HG02970 (cell line): ENCODE results near the gene PTPRU.
"Not testable (repeated sequence)": the region's sequence is repeated elsewhere in the genome, so short reads cannot be mapped to it uniquely, and the experiment has no call there.

Experiments
- ATAC-seq: cut with Tn5 transposase; IDR thresholded peaks from one replicate; pipeline ENCODE4 v1.9.1; 2021; ENCODE audit warnings: mild to moderate bottlenecking, moderate library complexity, moderate number of reproducible peaks; ENCODE audit not compliant: unreplicated experiment, low FRiP score

The PTPRU gene

DNA sequence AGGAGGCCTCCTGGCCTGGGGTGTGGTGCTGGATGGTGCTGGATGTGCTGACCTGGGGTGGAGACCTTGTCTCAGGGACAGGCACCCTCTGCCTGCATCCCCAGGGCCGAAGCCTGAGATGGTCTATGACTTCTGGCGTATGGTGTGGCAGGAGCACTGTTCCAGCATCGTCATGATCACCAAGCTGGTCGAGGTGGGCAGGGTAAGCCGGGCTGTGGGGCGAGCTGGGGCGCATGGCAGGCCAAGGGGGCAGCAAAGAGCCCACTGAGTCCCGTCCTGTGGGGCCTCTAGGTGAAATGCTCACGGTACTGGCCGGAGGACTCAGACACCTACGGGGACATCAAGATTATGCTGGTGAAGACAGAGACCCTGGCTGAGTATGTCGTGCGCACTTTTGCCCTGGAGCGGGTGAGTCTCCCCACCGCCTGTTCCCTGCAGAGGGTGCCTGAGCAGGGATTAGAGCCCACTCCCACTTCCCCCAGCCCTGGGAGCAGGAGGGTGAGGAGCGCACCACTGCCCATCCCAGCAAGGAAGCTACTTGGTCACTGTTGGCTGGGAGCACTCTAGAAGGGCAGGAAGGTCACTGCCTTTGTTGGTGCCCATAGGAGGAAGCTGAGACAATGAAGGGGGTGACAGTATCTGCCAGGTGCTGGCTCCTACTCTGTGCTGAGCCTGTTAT is 75.2 kb downstream of the PTPRU start:
- ATAC-seq: no peak

DNA sequence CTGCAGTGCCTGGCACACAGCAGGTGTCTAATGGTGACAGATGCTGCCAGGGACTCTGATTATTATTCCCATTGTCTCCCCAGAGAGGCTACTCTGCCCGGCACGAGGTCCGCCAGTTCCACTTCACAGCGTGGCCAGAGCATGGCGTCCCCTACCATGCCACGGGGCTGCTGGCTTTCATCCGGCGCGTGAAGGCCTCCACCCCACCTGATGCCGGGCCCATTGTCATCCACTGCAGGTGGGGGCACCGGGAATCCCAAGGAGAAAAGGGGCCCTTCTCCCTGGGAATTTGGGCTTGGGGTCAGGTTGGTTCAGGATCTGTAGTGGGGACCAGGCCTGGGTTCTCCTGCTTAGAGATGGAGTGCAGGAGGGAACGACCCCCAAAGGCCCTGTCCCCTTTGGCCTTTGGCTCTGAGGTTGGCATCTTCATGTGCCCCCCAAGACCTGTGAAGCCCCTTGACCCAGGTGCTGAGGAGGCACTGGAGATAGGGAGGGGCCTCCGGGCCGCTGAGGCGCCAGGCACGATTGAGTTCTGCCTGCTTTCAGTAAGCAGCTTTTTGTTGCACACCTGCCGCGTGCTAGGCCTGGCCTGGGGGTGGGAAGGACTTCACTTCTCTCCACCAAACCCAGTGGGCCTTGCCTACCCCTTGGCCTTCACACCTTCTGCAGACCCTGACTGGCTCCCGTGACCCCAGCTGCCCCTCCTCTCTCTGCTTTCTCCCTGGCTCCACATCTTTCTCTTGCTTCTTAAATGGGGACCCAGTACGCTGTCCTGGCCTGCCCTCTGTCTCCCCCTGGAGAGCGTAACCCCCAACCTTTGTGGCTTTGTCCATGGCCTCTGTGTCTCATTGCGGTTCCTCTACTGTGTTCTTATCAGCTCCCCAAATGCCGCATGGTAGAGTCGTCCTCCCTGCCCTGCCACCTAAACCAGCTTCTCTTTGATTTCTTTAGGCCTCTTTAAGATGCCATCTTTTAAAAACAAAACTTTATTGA is 76.4 kb downstream of the PTPRU start:
- ATAC-seq: no peak

DNA sequence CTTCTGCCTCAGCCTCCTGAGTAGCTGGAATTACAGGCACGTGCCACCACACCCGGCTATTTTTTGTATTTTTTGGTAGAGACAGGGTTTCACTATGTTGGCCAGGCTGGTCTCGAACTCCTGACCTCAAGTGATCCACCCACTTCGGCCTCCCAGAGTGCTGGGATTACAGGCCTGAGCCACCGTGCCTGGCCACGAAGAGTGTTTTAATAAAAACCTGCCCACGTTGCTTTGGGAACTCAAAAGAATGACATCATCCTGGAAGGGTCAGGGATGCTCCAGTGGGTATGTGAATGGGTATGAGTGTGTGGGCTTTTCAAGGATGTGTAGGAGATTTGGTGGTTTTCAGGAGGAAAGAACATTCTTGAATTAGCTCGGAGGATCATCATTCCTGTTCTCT is 78.4 kb downstream of the PTPRU start:
- ATAC-seq: not testable (repeated sequence)

DNA sequence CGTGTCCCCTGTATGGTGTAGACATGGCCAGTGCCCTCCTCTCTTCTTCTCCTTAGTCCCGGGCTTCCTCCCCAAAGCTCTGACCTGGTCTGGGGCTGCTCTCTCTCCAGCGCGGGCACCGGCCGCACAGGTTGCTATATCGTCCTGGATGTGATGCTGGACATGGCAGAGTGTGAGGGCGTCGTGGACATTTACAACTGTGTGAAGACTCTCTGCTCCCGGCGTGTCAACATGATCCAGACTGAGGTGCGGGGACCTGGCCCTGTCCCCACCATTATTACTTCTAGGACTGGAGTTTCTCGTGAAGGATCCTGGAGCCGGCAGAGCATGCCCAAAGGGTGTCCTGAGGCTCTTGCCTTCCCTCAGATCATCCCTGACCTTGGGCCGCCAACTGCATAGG is 78.9 kb downstream of the PTPRU start:
- no peak for ATAC-seq

DNA sequence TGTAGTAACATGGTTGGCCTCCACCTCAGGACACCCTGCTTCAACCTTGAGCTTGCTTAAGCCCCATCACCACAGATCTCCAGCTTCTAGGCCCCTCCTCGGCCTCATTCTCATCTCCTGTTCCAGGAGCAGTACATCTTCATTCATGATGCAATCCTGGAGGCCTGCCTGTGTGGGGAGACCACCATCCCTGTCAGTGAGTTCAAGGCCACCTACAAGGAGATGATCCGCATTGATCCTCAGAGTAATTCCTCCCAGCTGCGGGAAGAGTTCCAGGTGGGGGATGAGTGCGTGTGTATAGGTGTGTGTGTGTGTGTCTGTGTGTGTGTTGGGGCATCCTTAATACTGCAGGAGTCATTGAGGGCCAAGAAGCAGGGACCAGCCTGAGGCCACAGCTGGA is 79.6 kb downstream of the PTPRU start:
- ATAC-seq: no peak

DNA sequence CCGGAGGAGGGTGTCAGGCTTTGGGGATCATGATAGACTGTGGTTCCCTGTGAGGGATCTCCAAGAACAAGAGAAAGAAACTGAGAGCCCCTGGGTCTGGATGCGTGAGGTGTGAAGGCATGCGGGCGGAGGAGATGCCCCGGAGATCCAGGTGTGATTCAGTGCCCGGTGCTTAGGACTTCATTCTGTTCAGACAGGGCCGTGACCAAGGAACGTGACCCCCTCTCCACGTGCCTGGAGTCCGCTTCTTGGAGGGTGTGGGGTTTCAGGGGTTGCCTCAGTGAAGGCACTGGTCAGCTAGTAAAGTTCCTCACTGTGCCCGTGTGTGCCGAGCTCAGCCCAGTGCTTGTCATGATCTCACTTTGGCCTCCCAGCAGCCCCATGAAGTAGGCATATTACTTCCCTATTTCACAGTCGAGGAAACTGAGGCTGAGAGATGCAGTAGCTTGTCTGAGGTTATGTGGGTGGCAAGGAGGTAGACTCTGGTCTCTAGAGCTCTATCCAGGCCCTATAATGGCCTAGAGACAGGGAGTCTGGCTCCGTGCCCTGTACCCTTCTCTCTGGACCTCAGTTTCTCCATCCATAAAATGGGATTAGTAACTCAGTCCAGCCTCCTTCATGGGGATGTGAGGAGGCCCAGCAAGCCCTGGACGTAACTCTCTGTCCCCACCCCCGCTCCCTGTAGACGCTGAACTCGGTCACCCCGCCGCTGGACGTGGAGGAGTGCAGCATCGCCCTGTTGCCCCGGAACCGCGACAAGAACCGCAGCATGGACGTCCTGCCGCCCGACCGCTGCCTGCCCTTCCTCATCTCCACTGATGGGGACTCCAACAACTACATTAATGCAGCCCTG is 81.0 kb downstream of the PTPRU start:
- no peak for ATAC-seq

DNA sequence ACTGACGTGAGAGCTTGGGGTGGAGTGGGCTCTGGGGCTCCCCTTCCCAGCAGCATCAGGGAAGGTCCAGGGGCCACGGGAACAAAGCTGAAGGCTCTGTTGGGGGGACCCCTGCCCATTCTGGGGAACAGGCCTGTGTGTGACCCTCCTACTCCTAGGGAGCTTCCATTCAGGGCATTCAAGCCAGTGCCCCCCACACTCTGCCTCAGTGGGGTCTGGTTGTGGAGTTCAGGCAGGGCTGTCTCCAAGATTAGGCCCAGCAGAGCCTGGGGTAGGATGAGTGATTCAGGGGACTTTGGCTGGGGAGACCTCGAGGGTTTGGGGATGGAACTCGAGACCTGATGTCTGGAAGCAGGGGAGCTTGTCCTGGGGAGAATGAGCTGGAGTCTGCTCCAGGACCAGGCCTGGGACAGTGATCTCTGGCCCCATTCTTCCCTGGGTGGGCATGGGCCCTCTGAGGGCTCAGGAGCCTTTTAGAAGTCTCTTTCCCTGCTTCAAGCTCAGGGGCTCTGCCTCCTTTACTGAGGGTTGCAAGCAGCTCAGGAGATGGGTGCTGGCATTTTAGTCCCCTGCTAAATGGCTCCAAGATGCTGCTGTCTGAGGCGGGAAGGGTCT is 81.7 kb downstream of the PTPRU start:
- ATAC-seq: no peak

DNA sequence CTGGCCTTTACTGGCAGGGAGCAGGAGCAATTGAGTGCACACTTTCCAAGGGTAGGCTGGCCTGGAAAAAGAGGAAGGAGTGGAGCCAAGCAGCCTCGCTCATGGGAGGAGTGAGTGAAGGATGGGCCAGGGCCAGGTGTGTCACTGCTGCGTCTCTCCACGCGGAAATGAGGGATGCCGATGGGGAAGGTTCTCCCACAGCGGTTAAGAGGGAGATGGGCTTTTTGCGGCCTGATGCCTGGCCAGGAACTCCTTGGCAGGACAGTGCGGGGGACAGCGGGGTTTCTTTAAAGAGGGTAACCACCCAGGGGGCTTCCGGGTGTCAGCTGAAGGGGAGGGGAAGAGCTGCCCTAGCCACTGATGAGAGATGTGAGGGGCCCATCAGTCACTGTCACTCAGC is 82.4 kb downstream of the PTPRU start:
- no peak for ATAC-seq

DNA sequence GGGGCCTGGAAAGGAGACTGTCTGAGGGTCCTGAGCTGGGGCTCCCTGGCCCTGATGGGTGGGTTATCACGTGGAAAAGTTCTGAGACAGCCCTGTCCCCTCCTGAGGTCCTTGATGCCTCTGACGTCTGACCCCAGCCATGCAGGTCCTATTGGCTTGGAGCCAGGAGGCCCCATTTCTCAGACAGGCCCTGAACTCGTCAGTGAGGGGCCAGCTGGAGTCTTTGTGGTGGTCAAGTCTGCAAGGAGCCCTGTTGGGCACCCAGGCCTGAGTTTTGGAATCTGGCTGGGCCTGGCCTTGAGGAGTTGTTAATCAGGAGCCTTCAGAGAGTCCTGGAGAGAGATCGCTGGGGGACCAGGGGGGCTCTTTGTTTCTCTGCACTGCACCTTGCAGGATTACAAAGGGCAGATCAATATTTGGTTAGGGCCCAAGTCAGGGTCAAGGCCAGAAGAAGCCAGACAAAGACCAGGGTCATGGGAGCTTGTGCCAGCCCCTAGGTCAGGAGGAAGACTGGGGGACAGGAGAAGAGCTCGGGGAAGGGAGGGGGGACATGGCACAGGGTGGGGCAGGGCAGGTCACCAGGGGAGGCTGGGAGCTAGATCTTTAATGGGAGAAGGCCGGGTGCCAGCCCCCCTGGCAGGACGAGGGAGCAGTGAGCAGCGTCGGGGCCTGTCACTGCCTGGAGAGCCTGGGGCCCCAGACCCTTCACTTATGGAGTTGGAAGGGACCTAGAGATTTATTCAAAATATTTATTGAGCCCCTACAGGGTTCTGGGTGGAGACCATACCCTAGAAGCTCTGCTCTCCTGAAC is 83.2 kb downstream of the PTPRU start:
- ATAC-seq: no peak

DNA sequence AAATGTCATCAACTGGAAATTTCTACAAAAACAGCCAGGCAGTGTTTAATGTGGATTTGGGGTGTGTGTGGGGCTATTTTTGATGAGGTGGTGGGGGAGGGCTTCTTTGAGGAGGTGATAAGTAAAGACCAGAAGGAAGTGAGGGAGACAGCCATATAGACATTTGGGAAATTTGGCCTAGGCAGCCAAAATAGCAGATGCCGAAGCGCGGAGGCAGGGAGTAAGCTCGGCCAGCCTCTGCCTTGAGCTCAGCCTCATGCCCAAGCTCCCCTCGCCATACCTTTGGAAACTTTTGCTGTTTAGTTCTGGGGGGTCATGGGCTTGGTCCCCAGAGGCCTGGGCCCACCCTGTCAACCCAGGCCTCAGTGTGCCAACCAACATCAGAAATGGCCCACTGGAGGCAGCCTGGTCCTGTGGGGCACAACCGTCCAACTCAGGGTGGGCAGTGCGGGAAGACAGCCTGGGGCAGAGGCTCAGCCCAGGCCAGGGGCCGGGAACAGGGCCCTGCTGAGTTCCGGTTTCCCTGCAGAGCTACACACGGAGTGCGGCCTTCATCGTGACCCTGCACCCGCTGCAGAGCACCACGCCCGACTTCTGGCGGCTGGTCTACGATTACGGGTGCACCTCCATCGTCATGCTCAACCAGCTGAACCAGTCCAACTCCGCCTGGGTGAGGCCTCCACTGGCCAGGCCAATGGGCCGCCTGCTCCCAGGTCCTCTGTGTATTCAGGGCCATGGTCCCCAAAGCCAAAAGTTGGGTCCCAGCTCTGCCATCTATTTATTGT is 84.0 kb downstream of the PTPRU start:
- no peak for ATAC-seq

DNA sequence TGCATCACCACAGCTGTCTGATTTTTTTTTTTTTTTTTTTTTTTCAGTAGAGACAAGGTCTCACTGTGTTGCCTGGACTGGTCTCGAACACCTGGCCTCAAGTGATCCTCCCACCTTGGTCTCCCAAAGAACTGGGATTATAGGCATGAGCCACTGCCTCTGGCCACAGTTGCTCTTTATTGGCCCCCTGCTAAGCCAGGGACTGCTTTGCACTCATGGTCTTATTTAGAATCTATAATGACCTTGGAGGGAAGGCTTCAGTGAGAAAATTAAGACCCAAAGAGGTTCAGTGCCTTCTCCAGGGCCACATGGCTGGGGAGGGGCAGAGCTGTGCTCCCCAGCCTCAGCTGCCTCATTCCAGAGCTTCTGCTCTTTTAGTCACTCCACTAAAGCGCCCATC is 84.9 kb downstream of the PTPRU start:
- no peak for ATAC-seq

DNA sequence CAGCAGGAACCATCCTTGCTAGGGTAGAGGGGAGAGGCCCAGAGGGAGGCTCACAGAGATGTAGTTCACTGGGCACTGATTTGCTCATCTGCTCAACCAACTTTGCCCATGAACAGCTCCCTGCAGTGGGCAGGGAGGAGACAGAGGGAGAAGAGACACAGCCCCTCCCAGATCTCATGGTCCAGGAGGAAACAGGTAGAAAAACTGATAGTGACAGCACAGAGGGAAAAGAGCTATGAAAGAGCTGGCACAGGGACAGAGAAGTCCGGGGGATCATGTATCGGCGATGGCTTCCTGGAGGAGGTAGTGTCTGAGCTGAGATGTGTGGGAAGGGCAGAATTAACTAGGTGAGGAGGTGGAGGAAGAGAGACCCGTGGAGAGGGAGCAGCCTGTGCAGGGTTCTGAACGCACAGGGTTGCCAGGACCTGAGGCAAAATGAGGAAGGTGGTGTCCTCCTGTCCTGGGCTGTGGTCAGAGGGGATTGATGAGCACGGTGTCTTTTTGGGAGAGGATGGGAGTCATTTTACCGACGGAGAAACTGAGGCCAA is 85.9 kb downstream of the PTPRU start:
- no peak for ATAC-seq

DNA sequence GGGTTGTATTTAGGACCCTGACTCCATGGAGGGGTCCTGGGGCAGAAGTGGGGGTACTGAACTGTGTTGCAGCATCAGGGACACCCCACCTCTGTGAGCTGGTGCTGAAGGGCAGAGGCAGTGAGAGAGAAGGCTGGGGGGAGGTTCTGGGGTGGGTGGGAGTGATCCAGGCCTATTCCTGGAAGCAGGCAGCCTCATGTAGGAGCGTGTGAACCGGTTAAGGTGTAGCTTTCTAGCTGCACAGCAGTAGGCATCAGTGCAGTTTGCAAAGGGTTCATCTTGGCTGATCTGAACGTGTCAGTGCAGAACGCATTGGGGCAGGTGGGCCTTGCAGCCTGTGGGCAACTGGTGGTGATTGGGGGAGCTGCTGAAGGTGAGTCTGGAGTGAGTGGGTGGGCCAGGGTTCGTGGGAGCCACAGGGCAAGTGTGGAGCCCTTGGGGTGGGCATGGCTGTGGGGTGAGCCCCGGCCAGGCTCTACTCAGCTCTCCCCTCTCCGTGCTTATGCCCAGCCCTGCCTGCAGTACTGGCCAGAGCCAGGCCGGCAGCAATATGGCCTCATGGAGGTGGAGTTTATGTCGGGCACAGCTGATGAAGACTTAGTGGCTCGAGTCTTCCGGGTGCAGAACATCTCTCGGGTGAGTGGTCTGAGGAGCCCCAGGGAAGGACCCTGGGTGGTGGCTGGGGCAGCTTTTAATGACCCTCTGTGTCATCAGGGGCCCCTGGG is 86.7 kb downstream of the PTPRU start:
- ATAC-seq: no peak

DNA sequence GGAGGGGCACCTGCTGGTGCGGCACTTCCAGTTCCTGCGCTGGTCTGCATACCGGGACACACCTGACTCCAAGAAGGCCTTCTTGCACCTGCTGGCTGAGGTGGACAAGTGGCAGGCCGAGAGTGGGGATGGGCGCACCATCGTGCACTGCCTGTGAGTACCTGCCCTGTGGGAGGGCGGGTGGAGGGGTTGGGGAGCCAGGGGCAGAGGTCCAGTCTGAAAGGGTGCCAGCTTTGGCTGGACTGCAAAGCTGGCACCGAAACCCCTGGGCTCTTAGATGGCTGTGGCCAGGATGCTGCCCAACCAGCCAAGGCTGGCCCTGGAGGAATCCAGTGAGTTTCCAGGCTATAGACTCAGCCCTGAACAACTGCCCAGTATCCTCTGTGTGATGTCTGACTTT is 87.3 kb downstream of the PTPRU start:
- no peak for ATAC-seq

DNA sequence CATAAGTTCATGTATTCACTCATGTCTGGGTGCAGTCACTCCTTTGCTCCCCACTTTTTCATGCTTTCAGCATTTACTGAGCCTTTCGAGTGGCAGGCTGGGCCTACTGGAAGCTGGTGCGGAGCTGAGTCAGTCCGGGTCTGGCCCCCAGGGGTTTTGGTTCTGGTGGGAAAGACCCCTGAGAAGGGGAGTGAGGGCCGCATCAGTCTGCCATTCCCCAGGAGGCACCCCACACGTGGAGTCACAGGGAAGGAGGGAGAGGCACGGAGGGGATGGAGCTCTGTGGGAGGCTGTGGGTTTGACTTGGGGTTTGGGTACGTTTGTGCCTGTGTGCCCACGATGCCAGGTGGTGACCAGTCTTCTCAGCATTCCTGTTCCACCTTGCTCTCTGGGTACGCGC is 87.9 kb downstream of the PTPRU start:
- ATAC-seq: no peak

DNA sequence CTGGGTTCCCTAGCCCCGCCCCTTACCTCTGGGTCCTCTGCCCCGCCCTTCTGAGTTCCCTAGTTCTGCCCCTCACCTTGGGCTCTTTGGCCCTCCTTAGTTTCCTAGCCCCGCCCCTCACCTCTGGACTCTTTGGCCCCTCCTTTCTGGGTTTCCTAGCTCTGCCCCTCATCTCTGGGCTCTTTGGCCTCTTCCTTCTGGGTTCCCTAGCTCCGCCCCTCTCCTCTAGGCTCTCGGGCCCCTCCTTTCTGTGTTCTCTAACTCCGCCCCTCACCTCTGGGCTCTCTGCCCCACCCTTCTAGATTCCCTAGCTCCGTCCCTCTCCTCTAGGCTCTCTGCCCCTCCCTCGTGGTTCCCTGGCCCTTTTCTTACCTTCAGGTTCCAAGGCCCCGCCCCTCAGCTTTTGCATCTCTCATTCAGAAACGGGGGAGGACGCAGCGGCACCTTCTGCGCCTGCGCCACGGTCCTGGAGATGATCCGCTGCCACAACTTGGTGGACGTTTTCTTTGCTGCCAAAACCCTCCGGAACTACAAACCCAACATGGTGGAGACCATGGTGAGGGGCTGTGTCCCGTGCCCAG is 88.5 kb downstream of the PTPRU start:
- ATAC-seq: no peak

DNA sequence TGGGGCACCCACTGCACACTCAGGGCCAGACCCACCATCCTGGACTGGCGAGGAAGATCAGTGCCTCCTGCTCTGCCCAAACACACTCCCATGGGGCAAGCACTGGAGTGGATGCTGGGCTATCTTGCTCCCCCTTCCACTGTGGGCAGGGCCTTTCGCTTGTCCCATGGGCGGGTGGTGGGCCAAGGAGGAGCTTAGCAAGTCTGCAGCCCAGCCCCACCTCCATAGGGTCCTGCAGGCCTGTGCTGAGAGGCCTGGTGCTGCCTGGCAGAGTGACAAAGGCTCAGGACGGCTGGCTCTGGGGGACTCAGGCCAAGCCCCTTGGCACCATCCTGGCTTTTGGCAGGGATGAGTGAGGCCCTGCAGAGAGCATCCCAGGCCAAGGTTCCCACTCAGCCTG is 89.4 kb downstream of the PTPRU start:
- no peak for ATAC-seq

DNA sequence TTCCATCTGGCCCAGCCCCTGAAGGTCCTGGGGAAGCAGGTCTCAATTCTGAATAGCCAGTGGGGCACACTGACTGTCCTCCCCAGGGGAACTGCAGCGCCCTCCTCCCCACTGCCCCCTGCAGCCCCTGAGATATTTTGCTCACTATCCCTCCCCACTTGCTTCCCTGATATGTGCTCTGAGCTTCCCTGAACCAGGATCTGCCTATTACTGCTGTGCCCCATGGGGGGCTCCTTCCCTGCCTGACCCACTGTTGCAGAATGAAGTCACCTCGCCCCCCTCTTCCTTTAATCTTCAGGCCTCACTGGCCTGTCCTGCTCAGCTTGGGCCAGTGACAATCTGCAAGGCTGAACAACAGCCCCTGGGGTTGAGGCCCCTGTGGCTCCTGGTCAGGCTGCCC is 89.8 kb downstream of the PTPRU start:
- no peak for ATAC-seq
